H9 (cell line): Measurements from ENCODE around the gene FBXO21. TPM values are rescaled to one million over a fixed set of nuclear protein-coding genes. Genes with fewer than 3 reads are reported as not detected.

Source experiments
- DNase-seq: peaks from one replicate; pipeline ENCODE4 v3.0.0-alpha.2; 2017
- H2AFZ ChIP-seq: one replicate; pipeline ENCODE4 v1.6.1; 2013; ENCODE audit warnings: mild to moderate bottlenecking, low read length, control low read depth, moderate library complexity
- H2AK5ac ChIP-seq: 2 replicates; pipeline ENCODE4 v1.6.1; 2013; ENCODE audit warnings: low read length, control low read depth, mixed read lengths; ENCODE audit not compliant: insufficient read length
- H2BK120ac ChIP-seq: one replicate; pipeline ENCODE4 v1.6.1; 2013; ENCODE audit warnings: low read depth, mild to moderate bottlenecking, low read length, control low read depth, inconsistent platforms; ENCODE audit not compliant: poor library complexity, severe bottlenecking
- H2BK12ac ChIP-seq: 2 replicates; pipeline ENCODE4 v1.6.1; 2013; ENCODE audit warnings: low read length, control low read depth, mixed read lengths, low read depth; ENCODE audit not compliant: insufficient read length
- H2BK15ac ChIP-seq: 2 replicates; pipeline ENCODE4 v1.6.1; 2013; ENCODE audit warnings: low read depth, low read length, control low read depth
- H2BK20ac ChIP-seq: one replicate; pipeline ENCODE4 v1.6.1; 2013; ENCODE audit warnings: low read depth, mild to moderate bottlenecking, low read length, control low read depth, inconsistent platforms; ENCODE audit not compliant: poor library complexity, severe bottlenecking
- H2BK5ac ChIP-seq: 2 replicates; pipeline ENCODE4 v1.6.1; 2013; ENCODE audit warnings: low read length, control low read depth, mixed read lengths; ENCODE audit not compliant: insufficient read length
- H3K14ac ChIP-seq: 2 replicates; pipeline ENCODE4 v1.6.1; 2013; ENCODE audit warnings: low read length, control low read depth; ENCODE audit not compliant: insufficient read depth
- H3K18ac ChIP-seq: 2 replicates; pipeline ENCODE4 v1.6.1; 2013; ENCODE audit warnings: low read depth, mild to moderate bottlenecking, mixed read lengths, low read length, control low read depth; ENCODE audit not compliant: insufficient read length
- H3K23ac ChIP-seq: 2 replicates; pipeline ENCODE4 v1.6.1; 2013; ENCODE audit warnings: low read length, control low read depth, mixed read lengths, low read depth; ENCODE audit not compliant: insufficient read length
- H3K23me2 ChIP-seq: 2 replicates; pipeline ENCODE4 v1.6.1; 2013; ENCODE audit warnings: low read depth, mild to moderate bottlenecking, mixed read lengths, low read length, control low read depth; ENCODE audit not compliant: insufficient read length, poor library complexity, severe bottlenecking
- H3K27ac ChIP-seq: 2 replicates; pipeline ENCODE4 v1.5.1; 2013; ENCODE audit warnings: low read length, control low read depth, mixed read lengths, low read depth; ENCODE audit not compliant: insufficient read length
- H3K27me3 ChIP-seq: 2 replicates; pipeline ENCODE4 v1.6.1; 2013; ENCODE audit warnings: low read length, control low read depth, inconsistent platforms; ENCODE audit not compliant: insufficient read depth
- H3K4ac ChIP-seq: 2 replicates; pipeline ENCODE4 v1.6.1; 2013; ENCODE audit warnings: low read depth, mild to moderate bottlenecking, control low read depth, inconsistent platforms, low read length, moderate library complexity
- H3K4me1 ChIP-seq: 2 replicates; pipeline ENCODE4 v1.6.1; 2013; ENCODE audit warnings: low read length, control low read depth, inconsistent platforms; ENCODE audit not compliant: insufficient read depth
- H3K4me2 ChIP-seq: 2 replicates; pipeline ENCODE4 v1.6.1; 2013; ENCODE audit warnings: low read length, control low read depth, mixed read lengths; ENCODE audit not compliant: insufficient read length, insufficient read depth
- H3K56ac ChIP-seq: 2 replicates; pipeline ENCODE4 v1.6.1; 2013; ENCODE audit warnings: low read depth, mild to moderate bottlenecking, mixed read lengths, low read length, control low read depth; ENCODE audit not compliant: insufficient read length
- H3K79me1 ChIP-seq: 2 replicates; pipeline ENCODE4 v1.6.1; 2013; ENCODE audit warnings: low read depth, mild to moderate bottlenecking, moderate library complexity, low read length, control low read depth, inconsistent platforms; ENCODE audit not compliant: insufficient read depth, poor library complexity, severe bottlenecking
- H3K79me2 ChIP-seq: 2 replicates; pipeline ENCODE4 v1.6.1; 2013; ENCODE audit warnings: low read length, control low read depth, inconsistent platforms; ENCODE audit not compliant: insufficient read depth
- H3K9ac ChIP-seq: 2 replicates; pipeline ENCODE4 v1.6.1; 2013; ENCODE audit warnings: low read length, control low read depth, mixed read lengths; ENCODE audit not compliant: insufficient read length; ENCODE audit errors: extremely low read depth
- H3K9me3 ChIP-seq: one replicate; pipeline ENCODE4 v1.6.1; 2013; ENCODE audit warnings: low read depth, low read length, inconsistent platforms; ENCODE audit not compliant: control insufficient read depth
- H3T11ph ChIP-seq: one replicate; pipeline ENCODE4 v1.6.1; 2013; ENCODE audit warnings: mild to moderate bottlenecking, low read length, control low read depth, inconsistent platforms
- H4K20me1 ChIP-seq: one replicate; pipeline ENCODE4 v1.6.1; 2013; ENCODE audit not compliant: control insufficient read depth, insufficient read length, insufficient read depth
- H4K5ac ChIP-seq: 2 replicates; pipeline ENCODE4 v1.6.1; 2013; ENCODE audit warnings: low read depth, mild to moderate bottlenecking, mixed read lengths, low read length, control low read depth; ENCODE audit not compliant: insufficient read length
- H4K8ac ChIP-seq: replicated peaks from 2 replicates; pipeline ENCODE4 v1.6.1; 2013; ENCODE audit warnings: low read length, control low read depth, mixed read lengths, low read depth; ENCODE audit not compliant: insufficient read length
- H4K91ac ChIP-seq: 2 replicates; pipeline ENCODE4 v1.6.1; 2013; ENCODE audit warnings: low read depth, mild to moderate bottlenecking, moderate library complexity, mixed read lengths, low read length, control low read depth; ENCODE audit not compliant: insufficient read length
- H3K27ac Mint-ChIP-seq, 3 experiments: 2 replicates in 2 of 3; 3 replicates in 1 of 3; pipeline ENCODE4 v1.8.0; 2020 to 2021; ENCODE audit warnings: mixed read lengths in 3 of 3, mild to moderate bottlenecking in 1 of 3, moderate library complexity in 1 of 3
- H3K27me3 Mint-ChIP-seq: 2 replicates; pipeline ENCODE4 v1.8.0; 2021; ENCODE audit warnings: low read depth, mild to moderate bottlenecking, moderate library complexity, mixed read lengths
- H3K36me3 Mint-ChIP-seq, 3 experiments: 2 replicates in 2 of 3; 3 replicates in 1 of 3; pipeline ENCODE4 v1.8.0; 2020 to 2021; ENCODE audit warnings: low read depth in 3 of 3, mixed read lengths in 3 of 3; ENCODE audit not compliant: insufficient read depth in 1 of 3
- H3K4me1 Mint-ChIP-seq, 2 experiments: 2 replicates each; pipeline ENCODE4 v1.8.0; 2020; ENCODE audit warnings: mixed read lengths in 2 of 2
- H3K4me3 Mint-ChIP-seq, 2 experiments: 2 replicates in 1 of 2; 3 replicates in 1 of 2; pipeline ENCODE4 v1.8.0; 2020 to 2021; ENCODE audit warnings: mild to moderate bottlenecking in 2 of 2, mixed read lengths in 2 of 2, moderate library complexity in 1 of 2
- H3K9me3 Mint-ChIP-seq, 2 experiments: 2 replicates in 1 of 2; 3 replicates in 1 of 2; pipeline ENCODE4 v1.8.0; 2020; ENCODE audit warnings: mild to moderate bottlenecking in 2 of 2, mixed read lengths in 2 of 2, moderate library complexity in 1 of 2
- WGBS: extraction: QIAGEN DNeasy Blood & Tissue Kit; methylation state at CpG from one replicate; pipeline ENCODE4 v1.1.7; 2013; ENCODE audit warnings: missing lambda C conversion rate, low lambda C conversion rate, mixed read lengths; ENCODE audit not compliant: insufficient read length; ENCODE audit errors: extremely low coverage; 5-methylcytosine and 5-hydroxymethylcytosine counted together
- total RNA-seq: library from RNA; stranded (reverse); gene quantifications from 2 replicates; pipeline ENCODE4 v1.2.1, GENCODE V29; 2021
- TF ChIP-seq, protein P1 (sequence below): fragments of 200-600 bp; sonication (generic); conservative IDR thresholded peaks from 3 replicates; pipeline ENCODE4 v1.8.0; 2021; ENCODE audit warnings: antibody characterized with exemption, mild to moderate bottlenecking

The FBXO21 gene
- total RNA-seq, 1 experiment from 2014 or later: 58.6 TPM

- no peak overlapping the region for H2BK120ac ChIP-seq
- TF ChIP-seq, protein P1, sequence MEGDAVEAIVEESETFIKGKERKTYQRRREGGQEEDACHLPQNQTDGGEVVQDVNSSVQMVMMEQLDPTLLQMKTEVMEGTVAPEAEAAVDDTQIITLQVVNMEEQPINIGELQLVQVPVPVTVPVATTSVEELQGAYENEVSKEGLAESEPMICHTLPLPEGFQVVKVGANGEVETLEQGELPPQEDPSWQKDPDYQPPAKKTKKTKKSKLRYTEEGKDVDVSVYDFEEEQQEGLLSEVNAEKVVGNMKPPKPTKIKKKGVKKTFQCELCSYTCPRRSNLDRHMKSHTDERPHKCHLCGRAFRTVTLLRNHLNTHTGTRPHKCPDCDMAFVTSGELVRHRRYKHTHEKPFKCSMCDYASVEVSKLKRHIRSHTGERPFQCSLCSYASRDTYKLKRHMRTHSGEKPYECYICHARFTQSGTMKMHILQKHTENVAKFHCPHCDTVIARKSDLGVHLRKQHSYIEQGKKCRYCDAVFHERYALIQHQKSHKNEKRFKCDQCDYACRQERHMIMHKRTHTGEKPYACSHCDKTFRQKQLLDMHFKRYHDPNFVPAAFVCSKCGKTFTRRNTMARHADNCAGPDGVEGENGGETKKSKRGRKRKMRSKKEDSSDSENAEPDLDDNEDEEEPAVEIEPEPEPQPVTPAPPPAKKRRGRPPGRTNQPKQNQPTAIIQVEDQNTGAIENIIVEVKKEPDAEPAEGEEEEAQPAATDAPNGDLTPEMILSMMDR: peak; percentile 97
- no peak overlapping the region for H2AK5ac ChIP-seq
- H2BK15ac ChIP-seq: no peak overlapping the region
- H3K9me3 ChIP-seq: no peaks in the 10 kb centered on the region
- peak overlapping the region; percentile 28 for H3K18ac ChIP-seq
- Mint-ChIP-seq H3K27ac (peak overlapping the region in 2 of 3 experiments; percentile 55 to 73; a peak in 1 of 7 replicates), H3K4me3 (no peak overlapping the region), H3K4me1 (peaks cover 19 to 33% of the 10 kb centered on the region in 2 experiments), H3K36me3 (no peaks in the 10 kb centered on the region), H3K9me3 (no peaks in the 10 kb centered on the region), H3K27me3 (0 out of 2 replicates have a peak, but pooled peaks cover 2% of the 10 kb centered on the region)
- H3K4me1 ChIP-seq: peaks cover 3% of the 10 kb centered on the region; the same call in 1 of the 2 replicates
- H3K79me1 ChIP-seq: no peaks in the 10 kb centered on the region
- no peak overlapping the region for H3T11ph ChIP-seq
- WGBS: no CpG with 5 or more reads among the region's 13 CpGs
- H3K79me2 ChIP-seq: no peaks in the 10 kb centered on the region
- H2BK12ac ChIP-seq: no peak overlapping the region
- no peak overlapping the region for H2BK20ac ChIP-seq
- H3K56ac ChIP-seq: no peak overlapping the region
- H2BK5ac ChIP-seq: no peak overlapping the region
- no peak overlapping the region for H4K91ac ChIP-seq
- H2AFZ ChIP-seq: peak overlapping the region; percentile 88
- no peak overlapping the region for H4K8ac ChIP-seq
- no peak overlapping the region for H3K23ac ChIP-seq
- no peak overlapping the region for H4K5ac ChIP-seq
- H3K14ac ChIP-seq: no peak overlapping the region
- H3K4me2 ChIP-seq: peak overlapping the region; percentile 28
- no peak overlapping the region for H3K27ac ChIP-seq
- H3K9ac ChIP-seq: no peak overlapping the region
- H3K27me3 ChIP-seq: no peaks in the 10 kb centered on the region
- H4K20me1 ChIP-seq: no peaks in the 10 kb centered on the region
- DNase-seq: peak; percentile 96
- no peak overlapping the region for H3K4ac ChIP-seq
- H3K23me2 ChIP-seq: no peaks in the 10 kb centered on the region
These were observed 46.3 kb upstream of the FBXO21 start for GRCh38 chr12:117236456-117237001.
